Omental fat pad (tissue), 4 donors: ENCODE results near the gene GLMP. TPM values are rescaled to one million over a fixed set of nuclear protein-coding genes. Genes with fewer than 3 reads are reported as not detected.

Experiments used
- ATAC-seq: fragments of 150-250 bp; one replicate; pipeline ENCODE4 v1.9.1; 2016; ENCODE audit warnings: mild to moderate bottlenecking, moderate library complexity; ENCODE audit not compliant: low FRiP score
- DNase-seq: peaks from one replicate; pipeline ENCODE4 v3.0.0-alpha.2; 2019; ENCODE audit warnings: low spot score
- CTCF ChIP-seq, 3 donors: fragments of 450-650 bp; IDR thresholded peaks; one replicate each; pipeline ENCODE4 v1.5.1; 2016 to 2017; ENCODE audit warnings: antibody characterized with exemption in 3 of 3, mild to moderate bottlenecking in 3 of 3, moderate library complexity in 2 of 3
- total RNA-seq, 4 donors: library from RNA; depleted of rRNA; stranded (reverse); fragments of >200 nt; gene quantifications; one replicate each; pipeline ENCODE4 v1.1.0, GENCODE V29; 2016

Gene GLMP
- total RNA-seq, 4 donors from 2014 or later = 44.0 to 71.1 (median 55.9) TPM

GRCh38 chr1:156303241-156303640 lies 7.8 kb upstream of the GLMP start:
- DNase-seq (no peak), ATAC-seq (no peak)
- no peak for TF ChIP-seq CTCF (IDR thresholded peaks at IDR 0.05)

- no peak for TF ChIP-seq CTCF (IDR thresholded peaks at IDR 0.05)
- DNase-seq (no peak), ATAC-seq (no peak)
Measured at GRCh38 chr1:156298852-156299357, 3.4 kb upstream of the GLMP start, which contains the start of gene VHLL. Gene VHLL, minus strand, starts transcription at chr1:156299307. Its CDS starts 118 bp downstream, at chr1:156299189.

GRCh38 chr1:156293895-156294294 lies 1.6 kb downstream of the GLMP start:
- ATAC-seq = no peak
- no peak for DNase-seq
- no peak for TF ChIP-seq CTCF (IDR thresholded peaks at IDR 0.05)

DNA sequence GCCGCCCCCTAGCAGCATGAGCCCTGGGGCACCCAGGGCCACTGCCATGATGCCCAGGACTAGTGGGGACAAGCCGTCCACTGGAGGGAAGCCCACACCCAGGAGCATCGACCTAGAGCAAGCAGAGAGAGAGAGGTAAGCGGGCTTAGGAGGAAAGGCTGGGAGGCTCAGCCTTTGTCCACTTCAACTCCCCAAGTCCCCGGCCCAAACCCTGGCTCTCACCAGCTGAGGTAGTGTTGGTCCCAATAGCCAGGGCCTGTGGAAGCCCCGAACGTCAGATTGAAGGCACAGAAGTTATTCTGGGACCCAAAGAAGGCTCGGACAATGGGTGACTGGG lies 2.4 kb downstream of the GLMP start:
- no peak for DNase-seq
- no peak for TF ChIP-seq CTCF (IDR thresholded peaks at IDR 0.05)
- no peak for ATAC-seq

DNA sequence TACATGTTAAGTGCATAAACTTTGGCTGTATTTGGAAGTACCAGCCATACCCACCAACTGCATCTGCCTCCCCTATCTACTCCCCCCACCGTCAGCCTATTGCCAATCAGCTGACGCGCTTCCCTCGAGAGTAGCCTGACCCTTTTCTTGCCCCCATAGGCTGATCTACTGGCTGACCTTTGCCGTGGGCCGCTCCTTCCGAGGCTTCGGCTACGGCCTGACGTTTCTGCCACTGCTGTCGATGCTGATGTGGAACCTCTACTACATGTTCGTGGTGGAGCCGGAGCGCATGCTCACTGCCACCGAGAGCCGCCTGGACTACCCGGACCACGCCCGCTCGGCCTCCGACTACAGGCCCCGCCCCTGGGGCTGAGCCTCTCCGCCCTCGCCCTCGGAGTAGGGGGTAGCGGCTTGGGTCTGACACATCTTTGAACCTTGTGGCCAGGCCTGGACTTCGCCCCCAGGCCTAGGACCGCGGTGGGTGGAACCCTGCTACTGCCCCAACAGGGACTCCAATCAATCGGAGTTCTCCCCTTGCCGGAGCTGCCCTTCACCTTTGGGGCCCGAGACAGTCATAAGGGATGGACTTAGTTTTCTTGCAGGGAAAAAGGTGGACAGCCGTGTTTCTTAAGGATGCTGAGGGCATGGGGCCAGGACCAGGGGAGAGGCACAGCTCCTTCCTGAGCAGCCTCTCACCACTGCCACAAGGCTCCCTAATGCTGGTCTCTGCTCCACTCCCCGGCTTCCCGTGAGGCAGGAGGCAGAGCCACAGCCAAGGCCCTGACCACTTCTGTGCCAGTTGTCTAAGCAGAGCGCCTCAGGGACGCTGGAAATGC lies 4.0 kb downstream of the GLMP start:
- DNase-seq (peak; percentile 75), ATAC-seq (peak; percentile 97)
- TF ChIP-seq CTCF (IDR thresholded peaks at IDR 0.05) = no peak

DNA sequence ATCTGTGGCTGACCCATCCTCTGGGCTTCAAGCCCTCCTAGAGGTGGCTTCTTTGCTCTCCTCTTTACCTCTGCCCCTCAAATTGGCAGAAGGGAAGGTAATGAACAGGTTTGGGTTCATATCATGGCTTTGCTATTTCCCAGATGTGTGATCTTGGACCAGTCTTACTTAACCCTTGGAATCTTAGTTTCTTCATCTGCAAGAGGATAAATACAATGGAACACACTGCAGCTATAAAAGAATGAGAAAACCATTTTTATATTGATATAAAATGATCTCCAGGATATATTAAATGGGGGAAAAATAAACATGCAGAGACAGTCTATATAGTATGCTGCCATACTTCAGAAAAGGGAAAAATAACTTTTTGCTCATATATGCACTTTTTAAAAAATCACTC lies 5.6 kb downstream of the GLMP start:
- no peak for DNase-seq
- no peak for TF ChIP-seq CTCF (IDR thresholded peaks at IDR 0.05)
- no peak for ATAC-seq

GRCh38 chr1:156286061-156286460 lies 9.4 kb downstream of the GLMP start:
- no peak for DNase-seq
- TF ChIP-seq CTCF (IDR thresholded peaks at IDR 0.05) = no peak
- no peak for ATAC-seq
